Measurements from ENCODE around the gene ATP6V0C. TPM values are rescaled to one million over a fixed set of nuclear protein-coding genes. Genes with fewer than 3 reads are reported as not detected.

ATP6V0C gene
- total RNA-seq, 1 donor from 2014 or later = 311 TPM

DNA sequence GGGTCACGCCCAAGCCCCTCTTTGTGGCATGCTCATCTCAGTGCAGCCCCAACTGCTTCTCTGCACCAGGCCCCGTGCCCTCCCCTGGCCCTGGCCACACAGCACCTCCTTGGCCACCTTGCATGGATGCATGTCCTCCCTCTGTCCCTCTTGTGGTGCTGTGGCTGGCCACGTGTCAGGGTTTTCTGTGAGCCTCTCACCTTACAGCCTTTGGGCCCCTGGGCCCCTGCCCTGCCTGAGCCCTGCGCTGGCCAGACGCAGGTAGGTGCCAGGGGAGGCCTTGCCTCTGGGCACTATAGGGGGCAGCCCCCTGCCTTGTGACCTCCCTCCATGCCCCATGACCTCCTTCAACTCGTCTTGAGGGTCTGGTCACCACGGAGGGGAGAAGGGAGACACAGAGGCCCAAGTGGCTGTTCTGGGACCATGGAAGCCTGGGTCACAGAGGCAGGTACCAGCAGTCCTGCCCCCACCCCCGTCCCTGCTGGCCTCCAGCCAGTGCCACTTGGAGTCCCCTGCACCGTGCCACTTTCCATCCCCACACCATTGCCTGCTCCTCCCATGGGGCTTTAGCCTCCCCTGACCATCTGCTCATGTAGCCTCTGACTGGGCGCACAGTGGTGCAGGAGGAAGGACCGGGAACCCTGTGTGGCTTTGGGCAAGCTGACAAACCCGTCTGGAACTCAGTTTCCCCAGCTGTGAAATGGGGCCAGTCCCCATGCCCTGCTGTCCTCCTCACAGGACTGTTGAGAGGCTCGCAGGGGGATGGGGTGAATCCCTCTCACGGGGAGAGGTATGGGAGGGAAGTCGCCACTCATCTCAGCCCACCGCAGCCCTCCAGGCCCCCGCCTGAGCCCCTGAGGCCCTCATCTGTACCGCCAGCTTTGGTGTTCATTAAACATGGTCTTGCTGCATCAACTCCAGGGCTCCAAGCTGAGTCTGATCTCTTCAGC lies 11.5 kb upstream of the ATP6V0C start:
- peak overlapping the region; percentile 47 for H3K27ac Mint-ChIP-seq (ENCODE audit: unreplicated experiment)
- Histone ChIP-seq H3K27ac (ENCODE audit: low read depth, low read length) (no peak overlapping the region), H3K9ac (ENCODE audit: low read length) (peak overlapping the region; percentile 33), H3K27me3 (ENCODE audit: insufficient read depth, low read length) (no peaks in the 10 kb centered on the region), H3K4me3 (ENCODE audit: insufficient read depth, low read depth, low read length) (no peak overlapping the region), H3K9me3 (ENCODE audit: insufficient read depth, low read depth, low read length) (no peaks in the 10 kb centered on the region), H3K4me1 (ENCODE audit: insufficient read depth, low read length) (peaks cover 12% of the 10 kb centered on the region), H2AFZ (ENCODE audit: low read depth, low read length) (no peak overlapping the region), H3K36me3 (ENCODE audit: insufficient read depth, low read length) (no peaks in the 10 kb centered on the region), H3K79me2 (ENCODE audit: insufficient read depth, low read length) (no peaks in the 10 kb centered on the region), H3K4me2 (ENCODE audit: low read length) (peak overlapping the region; percentile 72), H4K20me1 (ENCODE audit: insufficient read depth, low read length) (peaks cover 19% of the 10 kb centered on the region)
- peaks cover 8% of the 10 kb centered on the region for H3K4me1 Mint-ChIP-seq (ENCODE audit: low read depth, unreplicated experiment)
- H3K4me3 Mint-ChIP-seq (ENCODE audit: unreplicated experiment) = peak overlapping the region; percentile 57
- no peaks in the 10 kb centered on the region for H3K27me3 Mint-ChIP-seq (ENCODE audit: low read depth, unreplicated experiment)
- peaks cover 5% of the 10 kb centered on the region for H3K36me3 Mint-ChIP-seq (ENCODE audit: low read depth, unreplicated experiment)
- no peaks in the 10 kb centered on the region for H3K9me3 Mint-ChIP-seq (ENCODE audit: unreplicated experiment)
- FAIRE-seq = no peak
- TF ChIP-seq CTCF (IDR thresholded peaks at IDR 0.05; ENCODE audit: insufficient read depth, low read depth, low read length) (no peak), EZH2 (IDR thresholded peaks at IDR 0.05; ENCODE audit: insufficient read depth, low read length) (no peak)
- no peak for DNase-seq (ENCODE audit: low read depth)

GRCh38 chr16:2505695-2506094 lies 8.1 kb upstream of the ATP6V0C start:
- DNase-seq (ENCODE audit: low read depth) (no peak), FAIRE-seq (no peak)
- Mint-ChIP-seq H3K9me3 (ENCODE audit: unreplicated experiment) (no peaks in the 10 kb centered on the region), H3K27ac (ENCODE audit: unreplicated experiment) (no peak overlapping the region), H3K27me3 (ENCODE audit: low read depth, unreplicated experiment) (peaks cover 1% of the 10 kb centered on the region), H3K4me3 (ENCODE audit: unreplicated experiment) (no peak overlapping the region), H3K4me1 (ENCODE audit: low read depth, unreplicated experiment) (peaks cover 8% of the 10 kb centered on the region), H3K36me3 (ENCODE audit: low read depth, unreplicated experiment) (no peaks in the 10 kb centered on the region)
- no peak overlapping the region for H2AFZ ChIP-seq (ENCODE audit: low read depth, low read length)
- no peaks in the 10 kb centered on the region for H3K9me3 ChIP-seq (ENCODE audit: insufficient read depth, low read depth, low read length)
- no peak for TF ChIP-seq EZH2 (IDR thresholded peaks at IDR 0.05; ENCODE audit: insufficient read depth, low read length)
- no peak for TF ChIP-seq CTCF (IDR thresholded peaks at IDR 0.05; ENCODE audit: insufficient read depth, low read depth, low read length)
- H3K27me3 ChIP-seq (ENCODE audit: insufficient read depth, low read length) = no peaks in the 10 kb centered on the region
- H3K4me3 ChIP-seq (ENCODE audit: insufficient read depth, low read depth, low read length) = no peak overlapping the region
- peaks cover 18% of the 10 kb centered on the region for H4K20me1 ChIP-seq (ENCODE audit: insufficient read depth, low read length)
- no peak overlapping the region for H3K9ac ChIP-seq (ENCODE audit: low read length)
- H3K27ac ChIP-seq (ENCODE audit: low read depth, low read length) = no peak overlapping the region
- no peaks in the 10 kb centered on the region for H3K79me2 ChIP-seq (ENCODE audit: insufficient read depth, low read length)
- peaks cover 12% of the 10 kb centered on the region for H3K4me1 ChIP-seq (ENCODE audit: insufficient read depth, low read length)
- H3K4me2 ChIP-seq (ENCODE audit: low read length) = no peak overlapping the region
- no peaks in the 10 kb centered on the region for H3K36me3 ChIP-seq (ENCODE audit: insufficient read depth, low read length)
